Neural cell (in vitro differentiated cells): ENCODE data around the gene TLCD2. TPM values are rescaled to one million over a fixed set of nuclear protein-coding genes. Genes with fewer than 3 reads are reported as not detected.

Source experiments
- H2AFZ ChIP-seq: fragments of 200-600, 300-800 bp; sonication (generic), shearing (Covaris generic); 2 replicates; pipeline ENCODE4 v1.6.0; 2014; ENCODE audit warnings: low read depth, mild to moderate bottlenecking, antibody characterized with exemption, low read length, moderate library complexity
- H3F3A ChIP-seq: fragments of 200-600 bp; shearing (Covaris generic); 2 replicates; pipeline ENCODE4 v1.6.1; 2016; ENCODE audit warnings: mild to moderate bottlenecking, moderate library complexity, mixed read lengths, antibody characterized with exemption, low read length; ENCODE audit not compliant: insufficient read depth, poor library complexity, severe bottlenecking
- H3K27ac ChIP-seq: fragments of 200-600, 300-800 bp; sonication (generic), shearing (Covaris generic); 2 replicates; pipeline ENCODE4 v1.5.1; 2014; ENCODE audit warnings: mild to moderate bottlenecking, low read length, moderate library complexity
- H3K27me3 ChIP-seq: fragments of 300-800, 200-600 bp; sonication (generic), shearing (Covaris generic); 2 replicates; pipeline ENCODE4 v1.6.0; 2014; ENCODE audit warnings: mild to moderate bottlenecking, low read depth, low read length, moderate library complexity; ENCODE audit not compliant: insufficient read depth
- H3K36me3 ChIP-seq: fragments of 300-800, 200-600 bp; sonication (generic), shearing (Covaris generic); 2 replicates; pipeline ENCODE4 v1.5.1; 2014; ENCODE audit warnings: mild to moderate bottlenecking, antibody characterized with exemption, low read length, moderate library complexity; ENCODE audit not compliant: insufficient read depth
- H3K4me2 ChIP-seq: fragments of 300-800, 200-600 bp; sonication (generic), shearing (Covaris generic); 2 replicates; pipeline ENCODE4 v1.6.0; 2014; ENCODE audit warnings: mild to moderate bottlenecking, low read length
- H3K4me3 ChIP-seq: fragments of 300-800, 200-600 bp; sonication (generic), shearing (Covaris generic); 2 replicates; pipeline ENCODE4 v1.5.1; 2014; ENCODE audit warnings: mild to moderate bottlenecking, low read length, moderate library complexity
- H3K79me2 ChIP-seq: fragments of 200-600 bp; shearing (Covaris generic); replicated peaks from 2 replicates; pipeline ENCODE4 v1.6.0; 2014; ENCODE audit warnings: mild to moderate bottlenecking, low read length, moderate library complexity; ENCODE audit not compliant: insufficient read depth
- H3K9ac ChIP-seq: fragments of 300-800, 200-600 bp; sonication (generic), shearing (Covaris generic); 2 replicates; pipeline ENCODE4 v1.6.1; 2016; ENCODE audit warnings: mild to moderate bottlenecking, low read length, mixed read lengths
- H3K9me2 ChIP-seq: fragments of 200-600 bp; shearing (Covaris generic); 2 replicates; pipeline ENCODE4 v1.6.1; 2016; ENCODE audit warnings: mild to moderate bottlenecking, low read length, mixed read lengths; ENCODE audit not compliant: insufficient read depth
- H3K9me3 ChIP-seq: fragments of 200-600, 300-800 bp; sonication (generic), shearing (Covaris generic); 2 replicates; pipeline ENCODE4 v1.6.1; 2016; ENCODE audit warnings: mild to moderate bottlenecking, mixed run types, low read length, moderate library complexity, mixed read lengths
- H4K20me1 ChIP-seq: fragments of 200-600 bp; shearing (Covaris generic); 2 replicates; pipeline ENCODE4 v1.6.1; 2016; ENCODE audit warnings: mild to moderate bottlenecking, mixed run types; ENCODE audit not compliant: insufficient read depth
- CTCF ChIP-seq: fragments of 450-650 bp; IDR thresholded peaks from 2 replicates; pipeline ENCODE4 v1.5.1; 2014; ENCODE audit warnings: antibody characterized with exemption, mild to moderate bottlenecking, moderate library complexity; ENCODE audit not compliant: poor library complexity, severe bottlenecking
- EP300 ChIP-seq: fragments of 450-650 bp; conservative IDR thresholded peaks from 2 replicates; pipeline ENCODE4 v1.6.1; 2014; ENCODE audit warnings: antibody characterized with exemption, mild to moderate bottlenecking, moderate library complexity; ENCODE audit not compliant: poor library complexity, severe bottlenecking
- EZH2 ChIP-seq: fragments of 200-600, 300-800 bp; shearing (Covaris generic), sonication (generic); IDR thresholded peaks from 2 replicates; pipeline ENCODE4 v1.6.1; 2014; ENCODE audit warnings: antibody characterized with exemption, low read length, borderline replicate concordance, mild to moderate bottlenecking; ENCODE audit not compliant: insufficient read depth, poor library complexity, severe bottlenecking
- MXI1 ChIP-seq: fragments of 450-650 bp; conservative IDR thresholded peaks from 2 replicates; pipeline ENCODE4 v1.6.1; 2014; ENCODE audit warnings: antibody characterized with exemption, mild to moderate bottlenecking; ENCODE audit not compliant: poor library complexity, severe bottlenecking
- POLR2AphosphoS5 ChIP-seq: IDR thresholded peaks from 2 replicates; pipeline ENCODE4 v1.6.1; 2012
- RAD21 ChIP-seq: fragments of 450-650 bp; conservative IDR thresholded peaks from 2 replicates; pipeline ENCODE4 v1.6.1; 2014; ENCODE audit warnings: antibody characterized with exemption, mild to moderate bottlenecking, moderate library complexity
- SMC3 ChIP-seq: fragments of 450-650 bp; conservative IDR thresholded peaks from 2 replicates; pipeline ENCODE4 v1.6.1; 2014; ENCODE audit warnings: antibody characterized with exemption, mild to moderate bottlenecking, moderate library complexity; ENCODE audit not compliant: poor library complexity
- TAF1 ChIP-seq: IDR thresholded peaks from 2 replicates; pipeline ENCODE4 v1.6.1; 2012; ENCODE audit warnings: low read depth
- polyA plus RNA-seq: library from polyadenylated mRNA; depleted of rRNA; stranded (reverse); fragments of >200 nt; gene quantifications from 2 replicates; pipeline ENCODE4 v1.2.3, GENCODE V29; 2014
- TF ChIP-seq, protein P1 (sequence below): IDR thresholded peaks from 2 replicates; pipeline ENCODE4 v1.6.1; 2012; ENCODE audit warnings: borderline replicate concordance

TLCD2 gene
- polyA plus RNA-seq, 1 donor from 2014 or later = 0.14 TPM

DNA sequence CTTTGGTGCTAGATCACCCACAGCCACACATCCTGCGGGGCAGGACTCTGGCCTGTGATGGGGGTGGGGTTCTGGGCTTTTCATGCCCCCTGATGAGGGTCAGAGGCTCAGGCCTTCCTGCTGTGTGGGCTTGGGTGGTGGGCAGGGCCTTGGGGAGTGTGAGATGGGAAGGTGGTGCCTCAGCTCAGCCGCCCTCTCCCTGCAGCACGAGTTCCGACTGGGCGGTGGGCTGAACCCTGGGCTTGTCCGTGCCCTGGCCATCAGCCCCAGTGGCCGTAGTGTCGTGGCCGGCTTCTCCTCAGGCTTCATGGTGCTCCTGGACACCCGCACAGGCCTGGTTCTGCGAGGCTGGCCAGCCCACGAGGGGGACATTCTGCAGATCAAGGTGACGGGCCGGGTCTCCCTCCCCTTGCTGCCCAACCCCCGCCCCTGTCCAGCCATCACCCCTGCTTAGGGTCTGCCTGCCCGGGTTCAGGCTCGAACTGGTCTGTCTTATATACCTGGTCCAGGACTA is 25.7 kb upstream of the TLCD2 start (continued):
- TF ChIP-seq CTCF (no peak), MXI1 (no peak)

GRCh38 chr17:1735418-1735817 is 25.2 kb upstream of the TLCD2 start:
- H3K27ac ChIP-seq = no peak overlapping the region
- no peaks in the 10 kb centered on the region for H3K36me3 ChIP-seq
- H2AFZ ChIP-seq = no peak overlapping the region
- H3K27me3 ChIP-seq = no peaks in the 10 kb centered on the region
- no peak for TF ChIP-seq EP300
- no peak for TF ChIP-seq CTCF
- TF ChIP-seq, protein P1, sequence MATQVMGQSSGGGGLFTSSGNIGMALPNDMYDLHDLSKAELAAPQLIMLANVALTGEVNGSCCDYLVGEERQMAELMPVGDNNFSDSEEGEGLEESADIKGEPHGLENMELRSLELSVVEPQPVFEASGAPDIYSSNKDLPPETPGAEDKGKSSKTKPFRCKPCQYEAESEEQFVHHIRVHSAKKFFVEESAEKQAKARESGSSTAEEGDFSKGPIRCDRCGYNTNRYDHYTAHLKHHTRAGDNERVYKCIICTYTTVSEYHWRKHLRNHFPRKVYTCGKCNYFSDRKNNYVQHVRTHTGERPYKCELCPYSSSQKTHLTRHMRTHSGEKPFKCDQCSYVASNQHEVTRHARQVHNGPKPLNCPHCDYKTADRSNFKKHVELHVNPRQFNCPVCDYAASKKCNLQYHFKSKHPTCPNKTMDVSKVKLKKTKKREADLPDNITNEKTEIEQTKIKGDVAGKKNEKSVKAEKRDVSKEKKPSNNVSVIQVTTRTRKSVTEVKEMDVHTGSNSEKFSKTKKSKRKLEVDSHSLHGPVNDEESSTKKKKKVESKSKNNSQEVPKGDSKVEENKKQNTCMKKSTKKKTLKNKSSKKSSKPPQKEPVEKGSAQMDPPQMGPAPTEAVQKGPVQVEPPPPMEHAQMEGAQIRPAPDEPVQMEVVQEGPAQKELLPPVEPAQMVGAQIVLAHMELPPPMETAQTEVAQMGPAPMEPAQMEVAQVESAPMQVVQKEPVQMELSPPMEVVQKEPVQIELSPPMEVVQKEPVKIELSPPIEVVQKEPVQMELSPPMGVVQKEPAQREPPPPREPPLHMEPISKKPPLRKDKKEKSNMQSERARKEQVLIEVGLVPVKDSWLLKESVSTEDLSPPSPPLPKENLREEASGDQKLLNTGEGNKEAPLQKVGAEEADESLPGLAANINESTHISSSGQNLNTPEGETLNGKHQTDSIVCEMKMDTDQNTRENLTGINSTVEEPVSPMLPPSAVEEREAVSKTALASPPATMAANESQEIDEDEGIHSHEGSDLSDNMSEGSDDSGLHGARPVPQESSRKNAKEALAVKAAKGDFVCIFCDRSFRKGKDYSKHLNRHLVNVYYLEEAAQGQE = no peak
- no peak for TF ChIP-seq SMC3
- no peak for TF ChIP-seq RAD21
- no peak for TF ChIP-seq POLR2AphosphoS5
- no peak for TF ChIP-seq MXI1
- no peak for TF ChIP-seq TAF1
- no peak for TF ChIP-seq EZH2
- no peak overlapping the region for H3K4me3 ChIP-seq
- H4K20me1 ChIP-seq = no peaks in the 10 kb centered on the region
- no peaks in the 10 kb centered on the region for H3F3A ChIP-seq
- H3K9me2 ChIP-seq = no peaks in the 10 kb centered on the region
- H3K4me2 ChIP-seq = no peak overlapping the region
- no peak overlapping the region for H3K9ac ChIP-seq
- H3K9me3 ChIP-seq = no peaks in the 10 kb centered on the region
- no peaks in the 10 kb centered on the region for H3K79me2 ChIP-seq

DNA sequence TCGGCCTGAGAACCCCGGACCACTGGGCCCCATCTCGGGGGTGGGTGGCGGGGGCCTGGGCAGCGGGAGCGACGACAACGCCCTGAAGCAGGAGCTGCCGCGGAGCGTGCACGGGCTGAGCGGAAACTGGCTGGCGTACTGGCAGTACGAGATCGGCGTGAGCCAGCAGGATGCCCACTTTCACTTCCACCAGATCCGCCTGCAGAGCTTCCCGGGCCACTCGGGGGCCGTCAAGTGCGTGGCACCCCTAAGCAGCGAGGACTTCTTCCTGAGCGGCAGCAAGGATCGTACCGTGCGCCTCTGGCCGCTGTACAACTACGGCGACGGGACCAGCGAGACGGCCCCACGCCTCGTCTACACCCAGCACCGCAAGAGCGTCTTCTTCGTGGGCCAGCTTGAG is 23.6 kb upstream of the TLCD2 start:
- Histone ChIP-seq H3K27ac (no peak overlapping the region), H3K27me3 (no peaks in the 10 kb centered on the region), H3K36me3 (no peaks in the 10 kb centered on the region), H3F3A (no peaks in the 10 kb centered on the region), H4K20me1 (no peaks in the 10 kb centered on the region), H3K4me3 (no peak overlapping the region), H3K9me2 (no peaks in the 10 kb centered on the region), H3K9ac (no peak overlapping the region), H2AFZ (no peak overlapping the region), H3K4me2 (no peak overlapping the region), H3K9me3 (no peaks in the 10 kb centered on the region), H3K79me2 (no peaks in the 10 kb centered on the region)
- TF ChIP-seq, protein P1 = no peak
- TF ChIP-seq EZH2 (no peak), RAD21 (no peak), SMC3 (no peak), MXI1 (no peak), CTCF (no peak), EP300 (no peak), TAF1 (no peak), POLR2AphosphoS5 (no peak)
